ENCODE measurements around the gene HPN.
A peak's percentile ranks its signal among the peaks of the same experiment; 100 is the strongest.
"Not testable (repeated sequence)": the region's sequence is repeated elsewhere in the genome, so short reads cannot be mapped to it uniquely, and the experiment has no call there.

Gene HPN

GRCh38 chr19:35041548-35042055 is at the start of gene HPN:
TSS of gene HPN (plus strand) at chr19:35041721. CDS start at chr19:35042507, 786 bp downstream.
- POLR2A ChIA-PET, result no interaction called here
- Histone ChIP-seq H3K4me1 (ENCODE audit: control insufficient read depth, insufficient read depth, low read length) (no peaks in the 10 kb centered on the region), H3K36me3 (ENCODE audit: control insufficient read depth in 2 of 2, insufficient read depth in 1 of 2, low read length in 2 of 2) (no peaks in the 10 kb centered on the region; a peak in 1 of 3 replicates), H3K9me3 (ENCODE audit: control insufficient read depth, insufficient read depth, low read depth, low read length) (no peaks in the 10 kb centered on the region), H3K4me3 (ENCODE audit: low read depth, low read length) (no peak within 1 kb of the TSS), H3K27ac (ENCODE audit: extremely low read depth, low read depth, low read length) (no peak within 1 kb of the TSS)
- CTCF ChIA-PET, result interaction anchor here (7.3 to 8.7 kb wide), 2 partner anchors 14 to 95 kb away, joined by 74 to 193 read pairs; partner anchors contain the start of genes FXYD1 and LGI4
- TF ChIP-seq KLF16 (tag by site-specific recombination; IDR thresholded peaks at IDR 0.05) (no peak), KLF8 (tag by site-specific recombination; IDR thresholded peaks at IDR 0.05) (0 out of 2 replicates have a peak, but pooled peaks have one; percentile 6), SP3 (tag by site-specific recombination; IDR thresholded peaks at IDR 0.05) (peak; percentile 31), SP2 (tag by site-specific recombination; IDR thresholded peaks at IDR 0.05) (0 out of 2 replicates have a peak, but pooled peaks have one; percentile 30)

- H3K36me3 ChIP-seq (ENCODE audit: control insufficient read depth in 2 of 2, insufficient read depth in 1 of 2, low read length in 2 of 2); H3K9me3 ChIP-seq (ENCODE audit: control insufficient read depth, insufficient read depth, low read depth, low read length); H3K4me3 ChIP-seq (ENCODE audit: low read depth, low read length); H3K27ac ChIP-seq (ENCODE audit: extremely low read depth, low read depth, low read length); H3K4me1 ChIP-seq (ENCODE audit: control insufficient read depth, insufficient read depth, low read length); POLR2A ChIA-PET: not testable (repeated sequence)
- CTCF ChIA-PET, result interaction anchor here (0.7 to 3.0 kb wide), 3 partner anchors 19 to 52 kb away, joined by 3 to 18 read pairs (median 6); no protein-coding TSS in a partner anchor
Observed at GRCh38 chr19:34992582-34992981, 48.9 kb upstream of the HPN start.

DNA sequence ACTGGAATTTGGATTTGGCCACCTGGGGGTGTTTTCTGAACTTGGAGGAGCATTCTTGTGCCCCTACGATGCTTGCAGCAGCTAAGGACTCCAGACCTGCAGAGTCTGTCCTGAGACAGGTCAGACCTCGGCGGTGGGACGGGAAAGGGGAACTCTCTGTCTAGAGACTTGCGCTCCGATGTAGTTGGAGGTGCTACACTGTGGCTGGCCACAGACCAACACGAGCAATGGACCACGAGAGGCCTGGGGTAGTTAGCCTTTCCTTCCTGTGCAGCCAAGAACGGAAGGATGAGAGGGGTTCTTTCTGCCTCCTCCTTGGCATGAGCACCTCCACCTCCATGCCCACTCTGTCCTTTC is 47.3 kb upstream of the HPN start:
- POLR2A ChIA-PET, result no interaction called here
- CTCF ChIA-PET, result interaction anchor here (0.6 to 3.0 kb wide), 2 partner anchors 19 to 21 kb away, joined by 4 to 18 read pairs; no protein-coding TSS in a partner anchor

GRCh38 chr19:34994643-34995541 is 46.6 kb upstream of the HPN start:
- CTCF ChIA-PET, result interaction anchor here (0.6 to 3.0 kb wide), 6 partner anchors 9 to 49 kb away, joined by 3 to 18 read pairs (median 4); no protein-coding TSS in a partner anchor

More for the DNA sequence above, 47.3 kb upstream of the HPN start:
- TF ChIP-seq ZNF404 (tag by site-specific recombination; IDR thresholded peaks at IDR 0.05) (no peak), ZBTB21 (tag by site-specific recombination; IDR thresholded peaks at IDR 0.05) (no peak), KLF9 (tag by site-specific recombination; IDR thresholded peaks at IDR 0.05; ENCODE audit: low read depth) (no peak)
- Histone ChIP-seq H3K36me3 (ENCODE audit: control insufficient read depth in 2 of 2, insufficient read depth in 1 of 2, low read length in 2 of 2) (no peaks in the 10 kb centered on the region; a peak in 1 of 3 replicates), H3K9me3 (ENCODE audit: control insufficient read depth, insufficient read depth, low read depth, low read length) (peaks cover 4% of the 10 kb centered on the region; the same call in 1 of the 2 replicates), H3K4me1 (ENCODE audit: control insufficient read depth, insufficient read depth, low read length) (peaks cover 11% of the 10 kb centered on the region), H3K4me3 (ENCODE audit: low read depth, low read length) (no peak overlapping the region), H3K27ac (ENCODE audit: extremely low read depth, low read depth, low read length) (peak overlapping the region; percentile 31; the same call in 1 of the 2 replicates)

DNA sequence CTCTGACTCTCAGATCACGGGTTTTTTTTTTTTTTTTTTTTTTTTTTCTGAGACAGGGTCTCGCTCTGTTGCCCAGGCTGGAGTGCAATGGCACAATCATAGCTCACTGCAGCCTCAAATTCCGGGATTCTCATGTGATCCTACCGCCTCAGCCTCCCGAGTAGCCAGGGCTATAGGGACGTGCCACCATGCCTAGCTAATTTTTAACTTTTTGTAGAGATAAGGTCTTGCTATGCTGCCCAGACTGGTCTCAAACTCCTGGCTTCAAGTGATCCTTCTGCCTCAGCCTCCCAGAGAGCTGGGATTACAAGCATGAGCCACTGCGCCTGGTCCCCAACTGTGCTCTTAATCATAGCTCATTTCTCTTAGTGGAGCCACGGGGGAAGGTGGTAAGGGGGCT is 46.0 kb upstream of the HPN start:
- H3K4me3 ChIP-seq (ENCODE audit: low read depth, low read length), result no peak overlapping the region
- CTCF ChIA-PET, result interaction anchor here (1.1 to 2.3 kb wide), 4 partner anchors 10 to 49 kb away, joined by 3 to 12 read pairs (median 4); no protein-coding TSS in a partner anchor

More at GRCh38 chr19:34994643-34995541, 46.6 kb upstream of the HPN start:
- Histone ChIP-seq H3K4me1 (ENCODE audit: control insufficient read depth, insufficient read depth, low read length) (peaks cover 17% of the 10 kb centered on the region), H3K36me3 (ENCODE audit: control insufficient read depth in 2 of 2, insufficient read depth in 1 of 2, low read length in 2 of 2) (no peaks in the 10 kb centered on the region; a peak in 1 of 3 replicates), H3K4me3 (ENCODE audit: low read depth, low read length) (no peak overlapping the region), H3K9me3 (ENCODE audit: control insufficient read depth, insufficient read depth, low read depth, low read length) (peaks cover 4% of the 10 kb centered on the region; the same call in 1 of the 2 replicates), H3K27ac (ENCODE audit: extremely low read depth, low read depth, low read length) (no peak overlapping the region)
- no peak for TF ChIP-seq ZSCAN16 (tag by site-specific recombination; IDR thresholded peaks at IDR 0.05)
- 0 out of 2 replicates have a peak, but pooled peaks have one; percentile 38 for TF ChIP-seq ZNF362 (tag by site-specific recombination; IDR thresholded peaks at IDR 0.05)
- peak; percentile 46 for TF ChIP-seq SETDB1 (IDR thresholded peaks at IDR 0.05; ENCODE audit: insufficient read length, low read length)
- TF ChIP-seq ZNF664 (tag by site-specific recombination; IDR thresholded peaks at IDR 0.05), result peak; percentile 54; the same call in 1 of the 2 replicates
- POLR2A ChIA-PET, result interaction anchor here (0.6 to 1.2 kb wide), 3 partner anchors 9 to 31 kb away, joined by 3 to 4 read pairs (median 3); no protein-coding TSS in a partner anchor

More for the DNA sequence above, 46.0 kb upstream of the HPN start:
- H3K36me3 ChIP-seq (ENCODE audit: control insufficient read depth in 2 of 2, insufficient read depth in 1 of 2, low read length in 2 of 2), result no peaks in the 10 kb centered on the region; a peak in 1 of 3 replicates
- peaks cover 17% of the 10 kb centered on the region for H3K4me1 ChIP-seq (ENCODE audit: control insufficient read depth, insufficient read depth, low read length)
- H3K27ac ChIP-seq (ENCODE audit: extremely low read depth, low read depth, low read length), result no peak overlapping the region
- POLR2A ChIA-PET, result interaction anchor here (0.6 to 1.2 kb wide), 2 partner anchors 8 to 11 kb away, joined by 3 to 4 read pairs; no protein-coding TSS in a partner anchor
- TF ChIP-seq ZNF121 (tag by site-specific recombination; IDR thresholded peaks at IDR 0.05), result peak; percentile 36; the same call in 1 of the 2 replicates
- TF ChIP-seq, protein P1, sequence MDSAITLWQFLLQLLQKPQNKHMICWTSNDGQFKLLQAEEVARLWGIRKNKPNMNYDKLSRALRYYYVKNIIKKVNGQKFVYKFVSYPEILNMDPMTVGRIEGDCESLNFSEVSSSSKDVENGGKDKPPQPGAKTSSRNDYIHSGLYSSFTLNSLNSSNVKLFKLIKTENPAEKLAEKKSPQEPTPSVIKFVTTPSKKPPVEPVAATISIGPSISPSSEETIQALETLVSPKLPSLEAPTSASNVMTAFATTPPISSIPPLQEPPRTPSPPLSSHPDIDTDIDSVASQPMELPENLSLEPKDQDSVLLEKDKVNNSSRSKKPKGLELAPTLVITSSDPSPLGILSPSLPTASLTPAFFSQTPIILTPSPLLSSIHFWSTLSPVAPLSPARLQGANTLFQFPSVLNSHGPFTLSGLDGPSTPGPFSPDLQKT (IDR thresholded peaks at IDR 0.05; ENCODE audit: borderline replicate concordance, low read depth, low read length), result no peak
- peaks cover 4% of the 10 kb centered on the region; the same call in 1 of the 2 replicates for H3K9me3 ChIP-seq (ENCODE audit: control insufficient read depth, insufficient read depth, low read depth, low read length)
